T-helper 2 cell treated with Interferon-gamma antibody and Interleukin-4, amounts not matched to agents 5 μg/mL and 100 μg/mL, for 36 hours (primary cell): ENCODE results near the gene KLHDC9.

Source experiments
- DNase-seq: peaks from one replicate; pipeline ENCODE4 v3.0.0; 2021; ENCODE audit warnings: low spot score
- H3K27ac Mint-ChIP-seq: one replicate; pipeline ENCODE4 v1.8.0; 2021; ENCODE audit warnings: mild to moderate bottlenecking, mixed read lengths
- H3K27me3 Mint-ChIP-seq: one replicate; pipeline ENCODE4 v1.8.0; 2021; ENCODE audit warnings: low read depth, mixed read lengths
- H3K36me3 Mint-ChIP-seq: one replicate; pipeline ENCODE4 v1.8.0; 2021; ENCODE audit warnings: low read depth, mixed read lengths
- H3K4me1 Mint-ChIP-seq: one replicate; pipeline ENCODE4 v1.8.0; 2021; ENCODE audit warnings: low read depth, mixed read lengths
- H3K4me3 Mint-ChIP-seq: one replicate; pipeline ENCODE4 v1.8.0; 2022; ENCODE audit warnings: mild to moderate bottlenecking, moderate library complexity, mixed read lengths
- H3K9me3 Mint-ChIP-seq: one replicate; pipeline ENCODE4 v1.8.0; 2021; ENCODE audit warnings: mixed read lengths

KLHDC9 gene

DNA sequence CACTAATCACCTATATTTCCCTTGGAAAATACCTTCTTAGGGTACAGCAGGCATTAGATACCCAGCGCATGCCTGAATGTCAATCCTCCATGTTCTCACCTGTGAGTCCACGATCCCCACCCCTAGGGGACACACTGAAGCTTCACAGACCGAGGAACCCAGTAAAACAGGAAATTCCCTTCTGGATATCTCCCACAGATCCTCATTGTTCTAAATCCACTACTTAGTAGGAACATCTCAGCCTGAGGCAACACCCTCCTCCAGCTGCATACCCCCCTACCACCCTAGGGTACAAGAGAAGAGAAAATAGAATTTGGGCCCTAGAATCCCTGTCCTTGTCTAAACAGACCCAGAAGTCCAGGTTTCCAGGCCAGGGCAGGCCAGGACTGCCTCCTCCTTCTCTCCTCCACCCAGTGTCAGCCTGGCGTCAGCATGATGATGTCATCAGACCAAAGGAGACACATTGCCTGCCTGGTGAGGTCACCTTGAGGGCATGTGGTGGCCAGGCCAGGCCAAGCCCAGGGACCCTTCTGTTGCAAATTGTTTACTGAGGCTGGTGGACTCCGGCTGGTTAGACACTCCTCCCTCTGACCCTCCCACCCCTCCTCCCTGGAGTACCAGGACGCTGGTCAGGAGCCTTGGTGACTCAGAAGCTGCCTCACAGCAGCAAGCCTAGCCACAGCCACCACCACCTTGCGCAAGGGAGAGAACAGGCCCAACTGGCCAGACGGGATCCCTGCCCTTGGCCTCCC, 15.0 kb upstream of the KLHDC9 start:
- no peak overlapping the region for H3K4me3 Mint-ChIP-seq
- no peaks in the 10 kb centered on the region for H3K27me3 Mint-ChIP-seq
- no peak overlapping the region for H3K27ac Mint-ChIP-seq
- no peaks in the 10 kb centered on the region for H3K36me3 Mint-ChIP-seq
- H3K9me3 Mint-ChIP-seq, result no peaks in the 10 kb centered on the region
- peaks cover 6% of the 10 kb centered on the region for H3K4me1 Mint-ChIP-seq
- no peak for DNase-seq

DNA sequence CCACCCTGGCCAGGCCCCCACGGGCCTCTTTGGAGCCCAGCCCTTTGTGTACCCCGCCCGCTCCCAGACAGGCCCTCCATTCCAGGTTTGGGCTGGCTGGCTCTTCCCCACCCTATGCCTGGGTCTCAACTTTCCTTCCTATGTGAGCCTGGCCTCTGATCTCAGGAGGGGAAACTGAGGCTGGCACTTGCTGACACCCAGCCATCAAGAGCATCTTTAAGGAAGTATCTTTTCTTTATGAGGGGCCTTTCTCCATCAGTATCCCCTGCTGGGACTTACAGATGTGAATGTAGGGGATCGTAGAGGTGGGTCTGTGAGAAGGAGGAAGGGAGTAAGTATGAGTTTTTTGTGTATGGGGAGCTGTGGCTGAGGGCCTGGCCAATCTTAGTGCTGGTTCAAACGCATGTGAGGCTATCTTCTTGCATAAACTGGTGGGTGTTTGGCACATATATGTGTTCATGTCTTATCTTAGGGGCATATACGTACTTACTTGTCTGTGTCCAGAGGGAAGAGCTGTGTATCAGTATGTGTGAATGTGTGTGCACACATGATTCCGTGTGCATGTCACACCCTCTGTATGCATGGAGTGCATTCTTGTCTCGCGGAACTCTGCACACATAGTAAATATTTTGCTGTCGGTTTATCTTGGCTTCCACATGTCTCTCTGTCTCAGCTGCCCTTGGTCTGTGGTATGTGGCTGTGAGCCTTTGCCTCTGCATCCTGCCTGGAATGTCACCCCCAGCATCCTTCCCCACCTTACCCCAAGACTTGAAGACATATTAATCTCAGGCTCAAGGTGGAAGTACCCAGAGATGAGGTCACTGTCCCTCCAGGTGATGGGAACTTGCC, 14.2 kb upstream of the KLHDC9 start:
- Mint-ChIP-seq H3K36me3 (no peaks in the 10 kb centered on the region), H3K27me3 (no peaks in the 10 kb centered on the region), H3K27ac (no peak overlapping the region), H3K4me3 (no peak overlapping the region), H3K9me3 (no peaks in the 10 kb centered on the region), H3K4me1 (peaks cover 6% of the 10 kb centered on the region)
- DNase-seq, result no peak

DNA sequence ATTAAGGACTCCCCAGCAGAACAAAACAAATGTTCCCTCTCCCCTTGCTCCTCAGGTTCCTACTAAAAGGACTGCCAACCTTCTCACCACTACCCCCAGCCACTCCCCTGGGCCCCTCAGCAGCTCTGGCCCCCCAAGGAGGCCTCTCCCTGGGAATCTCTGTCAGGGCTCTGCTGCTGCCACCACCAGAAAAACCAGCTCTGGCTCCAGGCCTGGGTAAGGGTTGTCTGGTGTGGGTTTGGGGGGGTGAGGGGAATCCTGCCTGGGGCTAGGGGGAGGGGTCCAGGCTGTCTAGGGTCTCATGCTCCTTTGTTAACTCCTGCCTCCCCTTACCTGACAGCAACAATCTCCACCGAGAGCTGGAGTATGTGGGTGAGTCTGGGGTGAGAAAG, 13.6 kb upstream of the KLHDC9 start:
- Mint-ChIP-seq H3K4me1 (peaks cover 6% of the 10 kb centered on the region), H3K9me3 (no peaks in the 10 kb centered on the region), H3K4me3 (no peak overlapping the region), H3K27me3 (no peaks in the 10 kb centered on the region), H3K27ac (no peak overlapping the region), H3K36me3 (no peaks in the 10 kb centered on the region)
- no peak for DNase-seq

DNA sequence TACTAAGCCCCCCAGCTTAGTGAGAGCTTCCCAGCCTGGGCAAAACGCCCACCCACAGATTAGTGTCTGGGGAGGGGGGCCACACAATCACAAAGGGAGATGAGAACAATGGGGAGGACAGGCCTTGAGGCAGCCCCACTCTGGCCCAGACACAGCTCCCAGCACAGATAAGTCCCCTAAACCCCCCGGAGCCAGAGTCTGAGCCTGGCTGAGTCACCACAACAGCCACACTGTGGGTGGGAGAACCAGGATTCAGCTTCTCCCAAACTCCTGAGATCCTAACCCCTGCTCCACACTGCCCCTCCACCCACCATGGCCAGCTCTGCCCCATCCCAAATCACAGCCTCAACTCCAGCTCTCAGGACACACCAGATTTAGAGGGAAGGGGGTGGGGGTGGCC, 13.0 kb upstream of the KLHDC9 start:
- H3K4me3 Mint-ChIP-seq, result no peak overlapping the region
- H3K27ac Mint-ChIP-seq, result no peak overlapping the region
- no peaks in the 10 kb centered on the region for H3K36me3 Mint-ChIP-seq
- no peak for DNase-seq
- no peaks in the 10 kb centered on the region for H3K27me3 Mint-ChIP-seq
- H3K4me1 Mint-ChIP-seq, result peaks cover 3% of the 10 kb centered on the region
- no peaks in the 10 kb centered on the region for H3K9me3 Mint-ChIP-seq

- peaks cover 7% of the 10 kb centered on the region for H3K4me1 Mint-ChIP-seq
- H3K27ac Mint-ChIP-seq, result no peak overlapping the region
Observed at GRCh38 chr1:161086457-161086856, 11.7 kb upstream of the KLHDC9 start.

DNA sequence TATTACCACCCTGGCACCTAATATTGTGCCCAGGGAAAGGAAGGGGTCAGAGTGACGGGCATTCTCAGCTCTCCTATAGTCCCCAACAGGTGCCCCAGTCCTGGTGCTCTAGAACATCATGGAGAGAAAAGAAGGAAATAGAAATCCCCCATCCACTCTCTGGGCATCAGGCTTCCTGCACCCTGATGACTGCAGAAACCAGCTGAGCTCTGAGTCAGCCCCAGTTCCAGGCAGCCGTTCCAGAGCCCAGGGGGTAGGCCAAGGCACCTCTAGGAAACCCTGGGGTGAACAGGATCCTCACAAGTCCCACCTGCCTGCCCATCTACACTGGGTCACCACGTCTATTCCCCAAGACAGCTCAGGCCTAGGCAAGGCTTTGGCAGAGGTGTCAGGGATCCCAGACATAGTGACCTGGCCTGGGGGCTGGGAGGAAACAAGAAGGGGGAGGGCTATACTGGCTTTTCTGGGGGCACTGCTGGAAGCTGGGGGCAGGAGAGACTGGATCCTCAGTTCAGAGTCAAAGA, 9.5 kb upstream of the KLHDC9 start:
- Mint-ChIP-seq H3K36me3 (no peaks in the 10 kb centered on the region), H3K9me3 (no peaks in the 10 kb centered on the region), H3K4me3 (no peak overlapping the region), H3K27ac (no peak overlapping the region), H3K27me3 (no peaks in the 10 kb centered on the region), H3K4me1 (peaks cover 20% of the 10 kb centered on the region)
- no peak for DNase-seq

More at GRCh38 chr1:161086457-161086856, 11.7 kb upstream of the KLHDC9 start:
- H3K9me3 Mint-ChIP-seq, result no peaks in the 10 kb centered on the region
- H3K27me3 Mint-ChIP-seq, result no peaks in the 10 kb centered on the region
- no peak for DNase-seq
- no peaks in the 10 kb centered on the region for H3K36me3 Mint-ChIP-seq
- no peak overlapping the region for H3K4me3 Mint-ChIP-seq

GRCh38 chr1:161089251-161089924, 8.8 kb upstream of the KLHDC9 start, which contains the start of gene NECTIN4:
NECTIN4 (minus strand) TSS chr1:161089558; CDS start chr1:161089296, 262 bp downstream.
- no peaks in the 10 kb centered on the region for H3K27me3 Mint-ChIP-seq
- H3K4me3 Mint-ChIP-seq, result no peak within 1 kb of the TSS
- peaks cover 20% of the 10 kb centered on the region for H3K4me1 Mint-ChIP-seq
- H3K27ac Mint-ChIP-seq, result no peak within 1 kb of the TSS
- no peaks in the 10 kb centered on the region for H3K9me3 Mint-ChIP-seq
- no peaks in the 10 kb centered on the region for H3K36me3 Mint-ChIP-seq
- DNase-seq, result no peak

- Mint-ChIP-seq H3K9me3 (no peaks in the 10 kb centered on the region), H3K4me1 (peaks cover 20% of the 10 kb centered on the region), H3K36me3 (no peaks in the 10 kb centered on the region), H3K27ac (no peak overlapping the region), H3K4me3 (no peak overlapping the region), H3K27me3 (no peaks in the 10 kb centered on the region)
- no peak for DNase-seq
Observed at GRCh38 chr1:161089938-161090337, 8.2 kb upstream of the KLHDC9 start.

GRCh38 chr1:161090617-161091016, 7.5 kb upstream of the KLHDC9 start:
- no peak overlapping the region for H3K4me3 Mint-ChIP-seq
- peaks cover 20% of the 10 kb centered on the region for H3K4me1 Mint-ChIP-seq
- H3K9me3 Mint-ChIP-seq, result no peaks in the 10 kb centered on the region
- H3K27me3 Mint-ChIP-seq, result no peaks in the 10 kb centered on the region
- H3K36me3 Mint-ChIP-seq, result no peaks in the 10 kb centered on the region
- no peak for DNase-seq
- no peak overlapping the region for H3K27ac Mint-ChIP-seq

DNA sequence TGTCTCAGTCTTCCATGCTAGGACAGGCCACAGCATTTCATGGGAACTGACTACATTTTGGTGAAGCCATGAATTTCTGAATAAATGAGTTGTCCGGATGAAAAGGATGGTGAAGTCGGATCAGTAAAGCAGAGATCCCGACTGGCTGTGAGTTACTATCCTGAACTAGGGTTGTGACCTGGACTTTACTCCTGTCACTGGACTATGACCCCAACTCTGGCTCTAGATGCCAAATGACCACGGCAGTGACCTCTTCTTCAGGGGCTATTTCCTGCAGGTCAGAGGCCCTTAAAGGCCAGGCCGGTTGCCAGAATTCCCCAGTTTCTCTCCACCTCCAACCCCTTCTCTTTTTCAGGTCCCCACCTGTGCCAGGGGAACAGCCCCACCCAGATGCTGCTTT, 7.1 kb upstream of the KLHDC9 start:
- H3K36me3 Mint-ChIP-seq, result no peaks in the 10 kb centered on the region
- no peaks in the 10 kb centered on the region for H3K9me3 Mint-ChIP-seq
- H3K4me3 Mint-ChIP-seq, result no peak overlapping the region
- H3K27ac Mint-ChIP-seq, result no peak overlapping the region
- peaks cover 20% of the 10 kb centered on the region for H3K4me1 Mint-ChIP-seq
- DNase-seq, result no peak
- no peaks in the 10 kb centered on the region for H3K27me3 Mint-ChIP-seq

GRCh38 chr1:161091796-161092507, 6.2 kb upstream of the KLHDC9 start:
- Mint-ChIP-seq H3K9me3 (no peaks in the 10 kb centered on the region), H3K36me3 (no peaks in the 10 kb centered on the region), H3K4me1 (peaks cover 26% of the 10 kb centered on the region), H3K27me3 (no peaks in the 10 kb centered on the region), H3K27ac (no peak overlapping the region), H3K4me3 (no peak overlapping the region)
- no peak for DNase-seq

DNA sequence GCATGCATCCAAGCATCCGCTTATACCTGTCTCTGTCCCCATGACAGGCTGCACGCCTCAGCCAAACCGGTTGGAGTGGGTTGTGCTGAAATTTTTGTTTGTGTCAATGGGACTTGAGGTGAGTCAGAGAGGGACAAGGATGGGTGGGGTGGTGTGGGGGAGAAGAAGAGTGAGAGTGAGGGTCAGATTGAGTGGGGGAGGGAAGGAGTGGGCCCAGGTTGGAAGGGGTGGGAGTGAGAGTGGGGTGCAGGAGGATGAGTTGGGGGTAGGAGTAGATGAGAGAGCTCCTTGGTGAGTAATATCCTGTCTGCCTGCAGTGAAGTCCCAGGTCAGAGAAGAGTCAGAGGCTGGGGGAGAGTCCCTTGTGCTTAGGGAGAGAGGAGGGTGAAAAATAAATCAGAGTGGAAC, 5.5 kb upstream of the KLHDC9 start:
- no peaks in the 10 kb centered on the region for H3K36me3 Mint-ChIP-seq
- no peak overlapping the region for H3K4me3 Mint-ChIP-seq
- no peak overlapping the region for H3K27ac Mint-ChIP-seq
- peaks cover 33% of the 10 kb centered on the region for H3K4me1 Mint-ChIP-seq
- no peaks in the 10 kb centered on the region for H3K9me3 Mint-ChIP-seq
- peak; percentile 54 for DNase-seq
- H3K27me3 Mint-ChIP-seq, result peaks cover 2% of the 10 kb centered on the region

DNA sequence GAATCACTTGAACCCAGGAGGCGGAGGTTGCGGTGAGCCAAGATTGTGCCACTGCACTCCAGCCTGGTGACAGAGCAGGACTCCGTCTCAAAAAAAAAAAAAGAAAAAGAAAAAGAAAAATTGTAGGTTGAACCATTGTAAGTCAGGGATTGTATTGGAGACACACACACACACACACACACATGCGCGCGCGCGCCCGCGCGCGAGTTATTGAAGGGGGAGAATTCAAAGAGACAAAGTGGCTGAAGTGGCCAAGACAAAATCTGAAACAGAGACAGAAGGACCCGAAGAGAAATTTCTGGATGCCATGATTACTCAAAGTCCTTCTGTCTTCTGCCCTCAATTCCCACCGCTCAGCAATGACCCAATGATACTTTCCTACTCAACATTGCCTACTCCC, 3.7 kb upstream of the KLHDC9 start:
- DNase-seq, result no peak
- H3K9me3 Mint-ChIP-seq, result no peaks in the 10 kb centered on the region
- peaks cover 2% of the 10 kb centered on the region for H3K27me3 Mint-ChIP-seq
- no peak overlapping the region for H3K4me3 Mint-ChIP-seq
- H3K4me1 Mint-ChIP-seq, result peaks cover 43% of the 10 kb centered on the region
- H3K36me3 Mint-ChIP-seq, result peaks cover 4% of the 10 kb centered on the region
- H3K27ac Mint-ChIP-seq, result no peak overlapping the region
